ENCODE measurements around the gene MOV10L1. TPM values are rescaled to one million over a fixed set of nuclear protein-coding genes. Genes with fewer than 3 reads are reported as not detected.

Gene MOV10L1
- total RNA-seq, 1 donor from 2014 or later, result 3.5 TPM

DNA sequence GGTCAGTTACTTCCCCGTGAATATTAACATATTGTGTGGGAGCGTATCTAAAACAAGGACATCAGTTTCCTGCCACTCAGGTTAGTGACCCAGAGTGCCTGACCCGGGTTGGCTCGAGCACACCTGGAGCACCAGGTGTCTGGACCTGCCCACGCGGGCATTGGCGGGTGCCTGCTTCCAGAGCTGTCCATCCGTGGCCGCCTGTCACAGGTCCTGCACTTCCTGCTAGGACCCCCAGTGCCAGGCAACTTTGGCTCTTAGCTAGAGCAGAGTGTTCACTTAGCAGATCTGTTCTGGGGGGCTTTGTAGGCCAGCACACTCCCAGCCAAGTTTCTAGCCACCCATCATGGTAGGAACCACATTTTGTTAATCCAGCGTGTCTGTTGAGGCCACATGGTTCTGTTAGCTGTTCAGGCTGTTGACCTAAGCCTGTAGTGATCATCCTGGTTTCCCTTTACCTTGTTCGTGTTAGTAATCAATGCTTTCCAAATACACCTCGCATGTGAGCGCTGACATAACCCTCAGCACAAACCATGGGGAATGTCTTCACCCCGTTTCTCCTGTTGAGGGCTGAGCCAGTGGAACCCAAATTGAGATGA is 29.5 kb downstream of the MOV10L1 start:
- H3K36me3 Mint-ChIP-seq, result peaks cover 3% of the 10 kb centered on the region
- peaks cover 10% of the 10 kb centered on the region for H3K9me3 Mint-ChIP-seq
- TF ChIP-seq, protein P1, sequence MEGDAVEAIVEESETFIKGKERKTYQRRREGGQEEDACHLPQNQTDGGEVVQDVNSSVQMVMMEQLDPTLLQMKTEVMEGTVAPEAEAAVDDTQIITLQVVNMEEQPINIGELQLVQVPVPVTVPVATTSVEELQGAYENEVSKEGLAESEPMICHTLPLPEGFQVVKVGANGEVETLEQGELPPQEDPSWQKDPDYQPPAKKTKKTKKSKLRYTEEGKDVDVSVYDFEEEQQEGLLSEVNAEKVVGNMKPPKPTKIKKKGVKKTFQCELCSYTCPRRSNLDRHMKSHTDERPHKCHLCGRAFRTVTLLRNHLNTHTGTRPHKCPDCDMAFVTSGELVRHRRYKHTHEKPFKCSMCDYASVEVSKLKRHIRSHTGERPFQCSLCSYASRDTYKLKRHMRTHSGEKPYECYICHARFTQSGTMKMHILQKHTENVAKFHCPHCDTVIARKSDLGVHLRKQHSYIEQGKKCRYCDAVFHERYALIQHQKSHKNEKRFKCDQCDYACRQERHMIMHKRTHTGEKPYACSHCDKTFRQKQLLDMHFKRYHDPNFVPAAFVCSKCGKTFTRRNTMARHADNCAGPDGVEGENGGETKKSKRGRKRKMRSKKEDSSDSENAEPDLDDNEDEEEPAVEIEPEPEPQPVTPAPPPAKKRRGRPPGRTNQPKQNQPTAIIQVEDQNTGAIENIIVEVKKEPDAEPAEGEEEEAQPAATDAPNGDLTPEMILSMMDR (IDR thresholded peaks at IDR 0.05; ENCODE audit: unreplicated experiment), result no peak
- no peak overlapping the region for H3K4me3 Mint-ChIP-seq
- no peaks in the 10 kb centered on the region for H3K27me3 Mint-ChIP-seq (ENCODE audit: low read depth)
- no peak for DNase-seq (ENCODE audit: low spot score in 2 of 2, unreplicated experiment in 2 of 2)
- H3K27ac Mint-ChIP-seq, result peak overlapping the region; percentile 93
- H3K4me1 Mint-ChIP-seq, result peaks cover 33% of the 10 kb centered on the region

DNA sequence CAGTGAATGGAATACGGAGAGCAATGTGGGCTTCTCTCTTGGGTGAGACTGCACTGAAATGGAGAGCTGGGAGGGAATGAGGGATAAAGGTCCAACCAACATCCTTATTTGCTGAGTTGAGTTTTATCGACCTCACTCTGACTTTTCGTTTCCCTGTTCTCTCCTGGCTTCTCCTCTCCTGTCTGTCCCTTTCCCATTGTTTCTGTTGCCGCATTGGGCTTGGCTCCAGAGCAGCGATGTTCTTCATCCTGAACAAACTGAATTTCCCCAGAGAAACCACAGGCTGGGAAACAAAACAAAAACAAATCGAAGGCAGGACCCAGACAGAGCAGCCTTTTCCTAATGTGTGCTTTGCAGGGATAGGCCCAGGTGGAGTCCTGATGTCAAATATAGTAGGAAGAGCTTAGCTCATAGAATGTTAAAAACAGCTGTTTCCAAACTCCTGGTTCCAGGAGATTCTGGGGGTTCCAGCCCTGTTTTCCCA is 30.0 kb downstream of the MOV10L1 start:
- Mint-ChIP-seq H3K4me1 (peaks cover 27% of the 10 kb centered on the region), H3K36me3 (peaks cover 3% of the 10 kb centered on the region), H3K27ac (peak overlapping the region; percentile 93), H3K4me3 (no peak overlapping the region), H3K27me3 (ENCODE audit: low read depth) (no peaks in the 10 kb centered on the region), H3K9me3 (peaks cover 13% of the 10 kb centered on the region)
- TF ChIP-seq, protein P1 (IDR thresholded peaks at IDR 0.05; ENCODE audit: unreplicated experiment), result no peak
- DNase-seq (ENCODE audit: low spot score in 2 of 2, unreplicated experiment in 2 of 2), result no peak

DNA sequence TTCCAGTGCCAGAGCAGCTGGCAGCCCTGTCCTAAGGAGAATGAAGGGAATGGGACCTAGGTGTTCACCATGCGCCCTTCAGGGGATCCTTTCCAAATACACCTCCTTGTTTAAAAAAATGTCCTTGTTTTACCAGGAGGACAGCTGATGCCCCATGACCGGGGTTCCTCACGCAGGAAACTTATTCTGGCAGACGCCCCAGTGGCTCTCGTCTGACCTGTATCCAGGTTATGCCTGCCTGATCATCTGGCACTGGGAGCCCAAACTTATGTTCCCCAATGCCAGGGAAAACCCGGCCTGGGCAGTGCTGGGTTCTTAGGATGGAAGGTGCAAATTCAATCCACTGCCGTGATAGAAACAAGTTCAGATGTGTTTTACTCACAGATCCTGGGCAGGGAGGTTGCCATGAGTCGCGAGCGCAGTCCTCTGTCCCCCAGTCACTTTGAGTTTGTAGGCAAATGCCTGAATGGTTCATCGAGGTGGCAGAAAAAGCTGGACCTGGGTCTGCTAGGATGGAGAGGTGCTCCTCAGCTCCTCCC is 31.5 kb downstream of the MOV10L1 start:
- H3K36me3 Mint-ChIP-seq, result peaks cover 3% of the 10 kb centered on the region
- H3K9me3 Mint-ChIP-seq, result peaks cover 13% of the 10 kb centered on the region
- peaks cover 25% of the 10 kb centered on the region for H3K4me1 Mint-ChIP-seq
- no peak for DNase-seq (ENCODE audit: low spot score in 2 of 2, unreplicated experiment in 2 of 2)
- no peak overlapping the region for H3K4me3 Mint-ChIP-seq
- no peaks in the 10 kb centered on the region for H3K27me3 Mint-ChIP-seq (ENCODE audit: low read depth)
- TF ChIP-seq, protein P1 (IDR thresholded peaks at IDR 0.05; ENCODE audit: unreplicated experiment), result no peak
- no peak overlapping the region for H3K27ac Mint-ChIP-seq

DNA sequence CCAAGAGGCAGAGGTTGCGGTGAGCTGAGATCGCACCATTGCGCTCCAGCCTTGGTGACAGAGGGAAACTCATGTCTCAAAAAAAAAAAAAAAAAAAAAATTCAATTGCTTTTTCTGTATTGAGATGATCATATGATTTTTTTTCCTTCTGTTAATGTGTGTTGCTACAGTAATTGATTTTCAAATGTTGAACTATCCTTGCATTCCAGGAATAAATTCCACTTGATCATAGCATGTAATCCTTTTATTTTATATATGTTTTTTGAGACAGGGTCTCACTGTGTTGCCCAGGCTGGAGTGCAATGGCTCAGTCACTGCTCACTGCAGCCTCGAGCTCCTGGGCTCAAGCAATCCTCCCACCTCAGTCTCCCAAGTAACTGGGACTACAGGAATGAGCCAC is 33.3 kb downstream of the MOV10L1 start:
- H3K27me3 Mint-ChIP-seq (ENCODE audit: low read depth), result peaks cover 2% of the 10 kb centered on the region

DNA sequence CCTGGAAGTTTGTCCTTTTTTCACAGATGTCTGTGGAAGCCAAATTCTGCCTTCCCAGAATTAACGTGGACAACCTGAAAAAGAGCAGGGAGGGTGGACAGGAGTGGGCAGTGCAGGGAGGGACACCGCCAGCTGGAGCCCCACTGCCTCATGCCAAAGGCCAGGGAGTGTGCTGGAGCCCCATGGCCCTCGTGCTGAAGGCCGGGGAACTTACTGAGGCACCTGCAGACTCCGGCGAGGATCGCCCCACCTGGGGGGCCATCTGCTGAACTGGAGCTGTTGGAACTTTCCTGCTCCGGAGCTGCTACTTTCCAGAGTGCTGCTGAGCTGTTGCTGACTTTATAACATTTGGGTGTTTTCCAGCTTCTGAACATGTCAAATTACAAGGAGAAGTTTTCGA is 35.2 kb downstream of the MOV10L1 start:
- Mint-ChIP-seq H3K4me3 (no peak overlapping the region), H3K27ac (no peak overlapping the region), H3K36me3 (peaks cover 3% of the 10 kb centered on the region), H3K27me3 (ENCODE audit: low read depth) (peaks cover 2% of the 10 kb centered on the region), H3K9me3 (peaks cover 13% of the 10 kb centered on the region), H3K4me1 (peaks cover 4% of the 10 kb centered on the region)
- DNase-seq (ENCODE audit: low spot score in 2 of 2, unreplicated experiment in 2 of 2), result no peak
- TF ChIP-seq, protein P1 (IDR thresholded peaks at IDR 0.05; ENCODE audit: unreplicated experiment), result no peak

More for the DNA sequence above, 33.3 kb downstream of the MOV10L1 start:
- Mint-ChIP-seq H3K27ac (no peak overlapping the region), H3K36me3 (peaks cover 3% of the 10 kb centered on the region), H3K4me1 (peaks cover 21% of the 10 kb centered on the region), H3K9me3 (peaks cover 13% of the 10 kb centered on the region), H3K4me3 (no peak overlapping the region)
- DNase-seq (ENCODE audit: low spot score in 2 of 2, unreplicated experiment in 2 of 2), result no peak
- TF ChIP-seq, protein P1 (IDR thresholded peaks at IDR 0.05; ENCODE audit: unreplicated experiment), result no peak

Measured in mesothelial cell of epicardium (in vitro differentiated cells).